HepG2 (cell line): Measurements from ENCODE around the gene ADAM19. TPM values are rescaled to one million over a fixed set of nuclear protein-coding genes. Genes with fewer than 3 reads are reported as not detected.

ENCODE experiments used
- ATAC-seq: fragments of 200-7000 bp; cut with Tn5 transposase; 3 replicates; pipeline ENCODE4 v1.9.1; 2020; ENCODE audit warnings: mild to moderate bottlenecking, moderate library complexity
- BruUV-seq: library from RNA; stranded (reverse); fragments of 400-500 nt; replicated peaks from 2 replicates; lab custom pipeline; 2021; lab: Mats Ljungman, UMichigan
- CTCF ChIA-PET: fragments of 300-600 bp; formaldehyde crosslinking; extraction: SDS; loops from one replicate; lab custom pipeline; 2021; ENCODE audit warnings: low total read pairs, inconsistent platforms, low intra/inter-chr PET ratio; lab: Yijun Ruan, JAX
- POLR2A ChIA-PET: fragments of 350-600 bp; sonication (Branson Sonifier 250); formaldehyde crosslinking; loops from one replicate; lab custom pipeline; 2020; ENCODE audit warnings: antibody characterized with exemption, inconsistent platforms; lab: Yijun Ruan, JAX
- DNase-seq: peaks from one replicate; pipeline ENCODE4 v3.0.0-alpha.2; 2015; ENCODE audit warnings: low spot score
- FAIRE-seq: peaks from 3 replicates; lab custom pipeline; 2011; peaks lifted over from hg19 to GRCh38; lab: Jason Lieb, UNC
- H2AFZ ChIP-seq: one replicate; pipeline ENCODE4 v1.6.1; 2011; ENCODE audit warnings: low read length, inconsistent platforms
- H3K27ac ChIP-seq: fragments of 300-600 bp; 3 replicates; pipeline ENCODE4 v1.8.0; 2011; ENCODE audit warnings: mixed run types, mild to moderate bottlenecking, mixed read lengths, low read length, inconsistent platforms; ENCODE audit not compliant: insufficient read depth; ENCODE audit errors: extremely low read length
- H3K27me3 ChIP-seq, 2 experiments: fragments of 200-600 bp in 1 of 2; 2 replicates in 1 of 2; 3 replicates in 1 of 2; pipeline versions ENCODE4 v1.6.0 to v1.8.0; 2011; ENCODE audit warnings: low read length in 2 of 2, mild to moderate bottlenecking in 2 of 2, moderate library complexity in 2 of 2, inconsistent platforms in 1 of 2; ENCODE audit not compliant: insufficient read depth in 2 of 2, control insufficient read depth in 1 of 2
- H3K36me3 ChIP-seq, 2 experiments: fragments of 200-600 bp in 1 of 2; replicated peaks in 1 of 2; 2 replicates in 1 of 2; 3 replicates in 1 of 2; pipeline versions ENCODE4 v1.5.1 to v1.8.0; 2011; ENCODE audit warnings: low read length in 2 of 2, inconsistent platforms in 1 of 2; ENCODE audit not compliant: insufficient read depth in 2 of 2, control insufficient read depth in 1 of 2
- H3K4me1 ChIP-seq: 2 replicates; pipeline ENCODE4 v1.5.1; 2012; ENCODE audit warnings: low read length, inconsistent platforms; ENCODE audit not compliant: insufficient read depth
- H3K4me2 ChIP-seq: 2 replicates; pipeline ENCODE4 v1.6.0; 2011; ENCODE audit warnings: low read depth, low read length, inconsistent platforms
- H3K4me3 ChIP-seq, 3 experiments: fragments of 200-600 bp in 1 of 3; sonication (generic), shearing (Covaris generic) in 1 of 3; replicated peaks in 1 of 3; 2 replicates each; pipeline ENCODE4 v1.5.1; 2011 to 2016; ENCODE audit warnings: low read length in 3 of 3, inconsistent platforms in 2 of 3, low read depth in 2 of 3, mild to moderate bottlenecking in 2 of 3, control low read depth in 1 of 3, mixed read lengths in 1 of 3; ENCODE audit not compliant: insufficient read depth in 1 of 3
- H3K79me2 ChIP-seq: one replicate; pipeline ENCODE4 v1.6.1; 2011; ENCODE audit warnings: low read length, inconsistent platforms; ENCODE audit not compliant: insufficient read depth
- H3K9ac ChIP-seq: 2 replicates; pipeline ENCODE4 v1.6.0; 2011; ENCODE audit warnings: mild to moderate bottlenecking, low read depth, low read length, inconsistent platforms; ENCODE audit not compliant: insufficient read depth
- H3K9me3 ChIP-seq: 2 replicates; pipeline ENCODE4 v1.5.1; 2012; ENCODE audit warnings: mild to moderate bottlenecking, low read length
- H4K20me1 ChIP-seq: 2 replicates; pipeline ENCODE4 v1.6.0; 2011; ENCODE audit warnings: inconsistent platforms, mild to moderate bottlenecking, low read length, moderate library complexity; ENCODE audit not compliant: insufficient read depth
- CCAR2 ChIP-seq: fragments of 200-400 bp; formaldehyde crosslinking; optimal IDR thresholded peaks from 2 replicates; pipeline ENCODE3; 2018; ENCODE audit warnings: low read depth, mild to moderate bottlenecking, low read length, moderate library complexity
- MAFF ChIP-seq: IDR thresholded peaks from 2 replicates; pipeline ENCODE4 v1.6.1; 2011; ENCODE audit warnings: low read depth, low read length, improper control_type of control experiment
- MAFK ChIP-seq, 2 experiments: IDR thresholded peaks in 1 of 2; conservative IDR thresholded peaks in 1 of 2; 2 replicates each; pipeline ENCODE4 v1.6.1; 2011; ENCODE audit warnings: improper control_type of control experiment in 2 of 2, low read length in 2 of 2
- ZMYM2 ChIP-seq: sonication (generic); formaldehyde crosslinking; IDR thresholded peaks from 2 replicates; pipeline ENCODE4 v1.8.0; 2022; ENCODE audit warnings: mild to moderate bottlenecking, missing genetic modification reagents
- WGBS: methylation state at CpG from one replicate; pipeline ENCODE4 v1.1.6; 2017; ENCODE audit warnings: low lambda C conversion rate; 5-methylcytosine and 5-hydroxymethylcytosine counted together
- in situ Hi-C: cut with HindIII; loops from 2 replicates; pipeline ENCODE4 v1.10.0; 2017; ENCODE audit warnings: low pct_unique_long_range_greater_than_20kb; ENCODE audit not compliant: extremely low pct_ligation_motif_present
- intact Hi-C: fragments of 100-400 bp; cut with micrococcal nuclease; formaldehyde crosslinking; loops from one replicate; pipeline ENCODE4 v1.10.0; 2022; ENCODE audit not compliant: unreplicated experiment
- polyA plus RNA-seq, 8 experiments: library from polyadenylated mRNA; depleted of rRNA in 3 of 8; stranded (reverse) in 7 of 8; unstranded in 1 of 8; fragments of >200 nt; fragmentation: Illumina TruSeq in 4 of 8; extraction: Trizol in 4 of 8; gene quantifications; 2 replicates each; pipeline versions ENCODE4 v1.2.1 to v1.2.3, GENCODE V29; 2011 to 2016; ENCODE audit warnings: low read depth in 4 of 8, missing spikeins in 1 of 8, mixed read lengths in 1 of 8; ENCODE audit not compliant: insufficient read depth in 1 of 8
- total RNA-seq, 5 experiments: library from RNA; depleted of rRNA; stranded (reverse); fragments of >200 nt; fragmentation: Illumina TruSeq; extraction: Trizol; gene quantifications; 2 replicates each; pipeline ENCODE4 v1.2.3, GENCODE V29; 2016; ENCODE audit warnings: low read depth in 1 of 5
- TF ChIP-seq, protein P1 (sequence below): sonication (generic); formaldehyde crosslinking; IDR thresholded peaks from 2 replicates; pipeline ENCODE4 v1.9.0; 2021; ENCODE audit warnings: missing genetic modification reagents, borderline replicate concordance

The ADAM19 gene
- total and polyA plus RNA-seq, 2 of the 13 experiments (the other 11 are each of a cell fraction or from before 2014, with no cell fraction given): 0.38 to 0.74 TPM

DNA sequence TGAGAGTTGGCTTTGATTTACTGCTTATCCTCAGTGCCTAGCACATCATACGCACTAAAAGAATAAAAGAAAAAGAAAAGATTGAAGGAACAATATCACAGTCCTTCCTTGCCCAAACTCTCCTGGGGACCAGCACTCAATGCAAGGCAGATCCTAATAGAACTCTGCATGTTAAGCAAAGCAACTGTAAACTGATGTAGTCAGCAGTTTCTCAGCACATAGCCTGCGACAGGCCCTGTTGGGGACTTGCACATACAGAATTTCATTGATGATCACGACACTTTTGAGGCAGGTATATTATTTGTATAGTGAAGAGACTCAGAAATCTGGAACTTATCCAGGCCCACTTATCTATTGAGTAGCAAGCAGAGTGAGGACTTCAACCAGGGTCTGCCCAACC lies 100.1 kb downstream of the ADAM19 start:
- 69% methylated on average over 3 of the region's 3 CpGs for WGBS
- Histone ChIP-seq H4K20me1 (no peaks in the 10 kb centered on the region), H3K36me3 (no peaks in the 10 kb centered on the region), H3K9ac (no peak overlapping the region), H3K27me3 (no peaks in the 10 kb centered on the region), H3K9me3 (no peaks in the 10 kb centered on the region), H2AFZ (no peak overlapping the region), H3K4me2 (no peak overlapping the region), H3K27ac (no peak overlapping the region), H3K4me3 (no peak overlapping the region), H3K79me2 (no peaks in the 10 kb centered on the region), H3K4me1 (peaks cover 40% of the 10 kb centered on the region)
- in situ Hi-C loops: loop anchor here (5.0 kb wide), 2 partner anchors 133 to 223 kb away; no protein-coding TSS in a partner anchor
- FAIRE-seq (no peak), DNase-seq (no peak), ATAC-seq (no peak)
- TF ChIP-seq CCAR2: no peak
- TF ChIP-seq MAFK (conservative IDR thresholded peaks at IDR 0.05 in 1 of 2, IDR thresholded peaks at IDR 0.05 in 1 of 2; ENCODE audit: low read length in 2 of 2): peak; percentile 90 to 93
- TF ChIP-seq MAFF: peak; percentile 87
- TF ChIP-seq ZMYM2 (CRISPR knock-in tag): no peak
- TF ChIP-seq, protein P1, sequence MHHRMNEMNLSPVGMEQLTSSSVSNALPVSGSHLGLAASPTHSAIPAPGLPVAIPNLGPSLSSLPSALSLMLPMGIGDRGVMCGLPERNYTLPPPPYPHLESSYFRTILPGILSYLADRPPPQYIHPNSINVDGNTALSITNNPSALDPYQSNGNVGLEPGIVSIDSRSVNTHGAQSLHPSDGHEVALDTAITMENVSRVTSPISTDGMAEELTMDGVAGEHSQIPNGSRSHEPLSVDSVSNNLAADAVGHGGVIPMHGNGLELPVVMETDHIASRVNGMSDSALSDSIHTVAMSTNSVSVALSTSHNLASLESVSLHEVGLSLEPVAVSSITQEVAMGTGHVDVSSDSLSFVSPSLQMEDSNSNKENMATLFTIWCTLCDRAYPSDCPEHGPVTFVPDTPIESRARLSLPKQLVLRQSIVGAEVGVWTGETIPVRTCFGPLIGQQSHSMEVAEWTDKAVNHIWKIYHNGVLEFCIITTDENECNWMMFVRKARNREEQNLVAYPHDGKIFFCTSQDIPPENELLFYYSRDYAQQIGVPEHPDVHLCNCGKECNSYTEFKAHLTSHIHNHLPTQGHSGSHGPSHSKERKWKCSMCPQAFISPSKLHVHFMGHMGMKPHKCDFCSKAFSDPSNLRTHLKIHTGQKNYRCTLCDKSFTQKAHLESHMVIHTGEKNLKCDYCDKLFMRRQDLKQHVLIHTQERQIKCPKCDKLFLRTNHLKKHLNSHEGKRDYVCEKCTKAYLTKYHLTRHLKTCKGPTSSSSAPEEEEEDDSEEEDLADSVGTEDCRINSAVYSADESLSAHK (CRISPR knock-in tag): no peak
- intact Hi-C loops: no loop called here
- CTCF ChIA-PET: no interaction called here
- BruUV-seq: no TSS peak
- POLR2A ChIA-PET: no interaction called here
